ENCODE measurements around the gene DNAJB13.
A peak's percentile ranks its signal among the peaks of the same experiment; 100 is the strongest.

The DNAJB13 gene

DNA sequence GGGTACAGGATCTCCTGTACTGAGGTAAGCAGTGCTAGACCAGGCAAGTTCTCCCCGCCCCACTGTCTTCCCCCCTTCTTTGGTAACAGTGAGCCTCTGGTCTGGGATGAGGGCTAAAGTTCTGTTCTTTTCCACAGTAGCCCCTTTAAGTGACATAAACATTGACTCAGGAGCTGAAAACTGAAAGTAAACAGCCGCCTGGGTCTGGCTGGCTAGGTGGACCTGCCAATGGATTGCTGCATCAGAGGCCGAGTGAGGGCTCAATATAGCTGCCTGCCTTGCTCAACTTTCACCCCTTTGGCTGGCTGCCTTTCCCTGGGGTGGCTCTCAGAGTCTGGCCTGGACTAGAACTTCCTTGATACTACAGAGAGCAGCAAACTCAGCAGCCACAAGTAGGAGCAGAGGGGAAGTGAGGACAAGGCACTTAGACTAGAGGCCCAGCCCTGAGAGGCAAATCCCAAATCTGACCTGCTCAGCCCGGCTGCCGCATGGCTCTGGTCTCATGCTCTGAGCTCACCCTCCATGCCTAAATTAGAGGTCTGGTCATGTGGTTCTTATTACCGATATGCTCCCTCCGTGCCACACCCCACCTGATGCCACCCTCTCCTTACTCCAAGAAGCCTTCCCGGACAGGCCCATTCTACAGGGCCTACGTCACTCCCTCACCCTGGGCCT lies 67.6 kb downstream of the DNAJB13 start:
- no peak for DNase-seq

DNA sequence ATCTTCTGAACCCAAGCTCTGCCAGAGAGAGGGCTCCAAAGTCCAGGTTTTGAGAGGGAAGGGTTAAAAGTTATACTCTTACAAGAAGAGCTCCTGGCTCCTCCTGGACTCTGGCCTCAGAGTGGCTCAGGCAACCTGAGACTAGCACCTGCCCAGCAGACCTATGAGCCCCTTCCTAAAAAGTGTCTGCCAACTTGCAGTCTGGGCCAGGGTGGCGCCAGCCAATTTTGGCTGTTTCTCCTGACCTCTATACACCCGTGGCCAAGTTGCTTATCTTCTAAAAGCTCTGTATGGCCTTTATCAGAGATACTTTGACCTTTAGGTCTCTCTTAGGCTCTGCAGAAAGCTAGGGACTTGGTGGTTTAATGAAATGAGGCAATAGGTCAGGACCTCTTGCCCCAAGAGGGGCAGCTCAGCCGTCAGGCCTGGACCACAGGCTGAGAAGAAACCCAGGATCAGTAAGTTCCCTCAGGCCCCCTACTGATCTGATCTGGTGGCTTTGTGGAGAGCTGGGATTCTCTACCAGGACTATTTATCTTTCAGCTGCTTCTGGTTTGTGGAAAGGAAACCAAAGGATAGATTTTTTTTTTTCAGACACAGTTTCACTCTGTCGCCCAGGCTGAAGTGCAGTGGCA lies 68.4 kb downstream of the DNAJB13 start:
- DNase-seq = no peak

DNA sequence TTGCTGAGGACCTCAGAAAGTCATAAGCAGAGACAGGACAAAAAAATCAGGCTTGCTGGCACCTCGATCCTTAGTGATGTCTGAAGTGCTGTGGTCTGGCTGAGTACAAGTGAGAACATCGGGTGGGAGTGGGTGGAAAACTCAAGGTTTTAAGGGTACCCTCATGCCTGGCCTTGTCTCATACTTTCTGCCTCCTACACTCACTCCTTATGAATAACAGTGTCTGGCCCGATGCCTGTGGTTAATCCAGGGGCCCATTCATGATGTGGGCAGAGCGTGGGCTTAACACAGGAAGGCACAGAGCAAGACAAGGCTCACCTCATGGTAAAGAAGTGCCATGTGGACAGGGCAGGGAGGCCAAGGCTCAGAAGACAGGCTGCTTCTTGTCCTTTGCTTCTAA lies 69.0 kb downstream of the DNAJB13 start:
- peak; percentile 83 for DNase-seq

Data from activated CD4-positive, alpha-beta T cell treated with anti-CD3 and anti-CD28 coated beads, Interleukin-2, amount 50 U/mL, for 16 hours (primary cell).